ENCODE measurements around the gene HGFAC.

The HGFAC gene

DNA sequence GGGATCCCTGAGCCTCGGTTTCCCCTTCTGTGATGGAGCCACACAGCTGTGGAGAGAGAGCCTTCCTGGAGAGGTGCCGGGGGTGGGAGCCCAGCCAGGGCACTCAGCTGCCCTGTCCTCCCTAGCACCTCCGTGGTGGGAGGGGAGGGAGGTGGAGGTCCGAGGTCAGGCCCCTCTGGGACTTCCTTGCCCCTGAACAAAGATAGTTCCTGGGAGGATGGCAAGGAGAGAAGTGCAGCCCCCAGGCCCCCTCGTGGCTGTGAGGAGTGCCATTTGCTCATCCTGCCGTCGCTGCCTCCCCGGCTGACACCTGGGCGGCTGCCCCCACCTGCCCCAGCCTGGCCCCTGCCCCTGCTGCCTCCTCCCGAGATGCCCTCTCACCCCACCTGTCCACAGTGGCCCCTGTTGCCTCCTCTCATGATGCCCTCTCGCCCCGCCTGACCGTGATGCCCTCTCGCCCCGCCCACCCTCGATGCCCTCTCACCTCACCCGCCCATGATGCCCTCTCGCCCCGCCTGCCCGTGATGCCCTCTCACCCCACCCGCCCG is 34.0 kb downstream of the HGFAC start:
- Histone ChIP-seq H3K4me3 (ENCODE audit: low read length) (no peak overlapping the region), H3K36me3 (ENCODE audit: control insufficient read depth, insufficient read depth, low read length) (no peaks in the 10 kb centered on the region), H3K27me3 (ENCODE audit: control insufficient read depth, insufficient read depth, low read length) (no peaks in the 10 kb centered on the region), H3K27ac (ENCODE audit: low read length) (no peak overlapping the region), H3K4me1 (ENCODE audit: control insufficient read depth, insufficient read depth, low read length) (peaks cover 3% of the 10 kb centered on the region), H3K9me3 (ENCODE audit: control insufficient read depth, insufficient read depth, low read length) (no peaks in the 10 kb centered on the region)
- DNase-seq (ENCODE audit: low read depth, low spot score): no peak
- WGBS (ENCODE audit: insufficient coverage, insufficient read length): no CpG with 5 or more reads among the region's 22 CpGs

GRCh38 chr4:3476341-3476747 is 34.6 kb downstream of the HGFAC start:
- WGBS (ENCODE audit: insufficient coverage, insufficient read length): no CpG with 5 or more reads among the region's 22 CpGs
- H3K4me1 ChIP-seq (ENCODE audit: control insufficient read depth, insufficient read depth, low read length): peaks cover 6% of the 10 kb centered on the region
- no peak overlapping the region for H3K27ac ChIP-seq (ENCODE audit: low read length)
- no peaks in the 10 kb centered on the region for H3K27me3 ChIP-seq (ENCODE audit: control insufficient read depth, insufficient read depth, low read length)
- H3K4me3 ChIP-seq (ENCODE audit: low read length): no peak overlapping the region
- no peaks in the 10 kb centered on the region for H3K9me3 ChIP-seq (ENCODE audit: control insufficient read depth, insufficient read depth, low read length)
- no peaks in the 10 kb centered on the region for H3K36me3 ChIP-seq (ENCODE audit: control insufficient read depth, insufficient read depth, low read length)
- no peak for DNase-seq (ENCODE audit: low read depth, low spot score)

DNA sequence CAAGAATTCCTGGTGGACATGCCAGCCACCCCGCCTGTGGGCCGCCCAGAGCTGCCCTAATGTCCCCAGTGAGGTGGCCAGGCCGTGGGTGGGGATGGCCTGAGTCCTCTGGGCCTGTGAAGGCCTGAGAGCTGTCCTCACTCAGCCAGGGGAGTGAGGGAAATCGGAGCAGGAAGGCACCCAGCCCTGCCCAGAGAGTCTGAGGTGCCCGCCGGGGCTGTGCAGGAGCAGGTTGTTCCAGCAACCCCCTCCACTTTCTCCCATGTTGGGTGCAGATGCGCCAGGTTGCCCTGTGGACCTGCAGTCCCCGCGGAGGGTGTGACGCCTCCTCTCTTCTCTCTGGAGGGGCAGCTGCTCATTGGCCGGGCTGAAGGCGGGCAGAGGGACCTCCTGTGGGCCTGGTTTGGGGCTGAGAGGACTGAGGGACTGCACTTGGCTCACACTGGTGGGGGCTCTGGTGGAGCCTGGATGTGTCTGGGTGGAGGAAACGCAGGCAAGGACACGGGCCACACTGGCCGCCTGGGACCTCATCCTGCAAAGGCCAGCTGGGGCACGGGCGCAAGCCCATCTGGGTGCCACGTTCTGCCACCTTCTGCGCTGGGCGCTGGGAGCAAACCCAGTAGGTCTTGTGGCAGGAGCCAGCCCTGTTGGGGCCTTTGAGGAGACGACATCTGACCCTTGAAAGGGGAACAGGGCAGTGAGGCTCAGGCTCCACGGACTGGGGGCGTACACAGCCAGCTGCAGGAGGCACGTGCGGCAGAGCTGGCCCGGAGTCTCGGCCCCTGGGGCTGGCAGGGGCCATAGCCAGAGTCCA is 35.4 kb downstream of the HGFAC start:
- peaks cover 8% of the 10 kb centered on the region for H3K4me1 ChIP-seq (ENCODE audit: control insufficient read depth, insufficient read depth, low read length)
- no peak overlapping the region for H3K27ac ChIP-seq (ENCODE audit: low read length)
- no CpG with 5 or more reads among the region's 27 CpGs for WGBS (ENCODE audit: insufficient coverage, insufficient read length)

DNA sequence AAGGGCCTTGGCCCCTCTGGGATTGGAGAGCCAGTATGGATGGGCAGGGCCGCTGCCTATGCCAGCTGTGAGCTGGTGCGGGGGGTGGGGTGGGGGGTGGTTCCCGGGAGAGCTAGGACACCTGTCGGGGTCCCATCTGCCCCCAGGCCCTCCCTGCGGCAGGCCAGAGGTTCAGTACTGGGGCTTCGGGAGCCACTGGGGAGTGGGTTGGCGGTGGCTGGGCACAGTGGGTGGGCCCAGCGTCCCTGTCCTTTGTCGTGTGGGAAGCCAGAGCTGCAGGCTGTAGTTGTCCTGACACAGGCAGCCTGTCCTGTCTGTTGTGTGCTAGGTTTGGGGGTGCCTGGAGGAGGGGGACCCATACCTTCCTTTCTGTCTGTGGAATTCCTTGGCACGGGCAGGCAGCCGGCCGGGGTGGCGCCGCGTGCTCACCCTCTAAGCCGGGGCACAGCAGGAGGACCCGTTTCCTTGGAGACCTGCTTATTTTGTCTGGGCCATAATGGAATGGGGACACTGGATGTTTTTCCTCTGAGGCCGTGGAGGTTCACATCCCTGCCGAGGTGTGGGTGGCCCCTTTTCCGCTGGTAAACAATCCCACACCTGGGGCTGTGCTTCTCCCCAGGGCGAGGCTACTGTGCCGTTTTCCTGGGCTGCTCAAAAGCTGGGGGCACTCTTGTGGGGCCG is 36.1 kb downstream of the HGFAC start:
- no peaks in the 10 kb centered on the region for H3K27me3 ChIP-seq (ENCODE audit: control insufficient read depth, insufficient read depth, low read length)

More for the DNA sequence above, 35.4 kb downstream of the HGFAC start:
- no peak for DNase-seq (ENCODE audit: low read depth, low spot score)
- Histone ChIP-seq H3K27me3 (ENCODE audit: control insufficient read depth, insufficient read depth, low read length) (no peaks in the 10 kb centered on the region), H3K9me3 (ENCODE audit: control insufficient read depth, insufficient read depth, low read length) (no peaks in the 10 kb centered on the region), H3K4me3 (ENCODE audit: low read length) (no peak overlapping the region), H3K36me3 (ENCODE audit: control insufficient read depth, insufficient read depth, low read length) (no peaks in the 10 kb centered on the region)

GRCh38 chr4:3478446-3479357 is 36.9 kb downstream of the HGFAC start:
- H3K4me1 ChIP-seq (ENCODE audit: control insufficient read depth, insufficient read depth, low read length): peaks cover 6% of the 10 kb centered on the region
- H3K27me3 ChIP-seq (ENCODE audit: control insufficient read depth, insufficient read depth, low read length): no peaks in the 10 kb centered on the region
- no peak overlapping the region for H3K4me3 ChIP-seq (ENCODE audit: low read length)
- no peaks in the 10 kb centered on the region for H3K9me3 ChIP-seq (ENCODE audit: control insufficient read depth, insufficient read depth, low read length)
- no peaks in the 10 kb centered on the region for H3K36me3 ChIP-seq (ENCODE audit: control insufficient read depth, insufficient read depth, low read length)
- no peak for DNase-seq (ENCODE audit: low read depth, low spot score)
- WGBS (ENCODE audit: insufficient coverage, insufficient read length): no CpG with 5 or more reads among the region's 35 CpGs
- no peak overlapping the region for H3K27ac ChIP-seq (ENCODE audit: low read length)

More for the DNA sequence above, 36.1 kb downstream of the HGFAC start:
- Histone ChIP-seq H3K9me3 (ENCODE audit: control insufficient read depth, insufficient read depth, low read length) (no peaks in the 10 kb centered on the region), H3K4me1 (ENCODE audit: control insufficient read depth, insufficient read depth, low read length) (peaks cover 8% of the 10 kb centered on the region), H3K4me3 (ENCODE audit: low read length) (no peak overlapping the region), H3K27ac (ENCODE audit: low read length) (no peak overlapping the region), H3K36me3 (ENCODE audit: control insufficient read depth, insufficient read depth, low read length) (no peaks in the 10 kb centered on the region)
- no peak for DNase-seq (ENCODE audit: low read depth, low spot score)
- WGBS (ENCODE audit: insufficient coverage, insufficient read length): no CpG with 5 or more reads among the region's 23 CpGs

DNA sequence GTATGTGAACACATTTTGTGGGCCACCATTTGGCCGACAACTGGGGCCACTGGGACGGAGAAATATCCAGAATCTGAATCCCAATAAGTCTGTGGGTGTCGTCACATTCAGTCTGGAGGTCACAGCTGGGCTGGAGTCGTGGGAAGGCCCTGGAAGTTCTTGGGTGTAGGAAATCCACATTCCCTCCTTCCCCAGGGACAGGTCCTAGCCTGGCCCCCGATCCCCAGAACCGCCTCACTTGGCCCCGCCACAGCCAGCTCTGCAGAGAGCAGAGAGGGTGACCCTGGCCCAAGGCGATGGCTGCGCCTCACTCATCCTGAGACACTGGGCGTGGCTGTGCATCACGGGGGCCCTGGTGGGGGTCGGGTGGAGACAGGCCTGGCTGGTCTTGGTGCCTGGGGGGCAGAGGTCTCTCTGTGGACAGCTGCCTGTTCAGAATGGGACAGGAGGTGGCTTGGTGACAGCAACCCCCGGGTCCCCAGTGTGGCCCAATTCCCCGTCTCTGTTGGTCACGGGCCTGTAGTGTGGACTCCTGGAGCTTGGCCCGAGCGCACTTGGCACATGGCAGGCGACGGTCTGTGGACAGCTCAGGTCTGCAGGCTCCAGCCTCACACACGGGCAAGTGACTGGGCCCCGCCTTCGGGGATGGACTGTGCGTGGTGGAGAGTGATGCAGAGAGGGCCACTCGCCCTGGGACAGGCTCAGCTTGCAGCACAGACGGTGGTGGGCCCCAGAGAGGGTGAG is 37.8 kb downstream of the HGFAC start:
- no peak for DNase-seq (ENCODE audit: low read depth, low spot score)
- Histone ChIP-seq H3K4me1 (ENCODE audit: control insufficient read depth, insufficient read depth, low read length) (peaks cover 8% of the 10 kb centered on the region), H3K4me3 (ENCODE audit: low read length) (no peak overlapping the region), H3K36me3 (ENCODE audit: control insufficient read depth, insufficient read depth, low read length) (no peaks in the 10 kb centered on the region), H3K27me3 (ENCODE audit: control insufficient read depth, insufficient read depth, low read length) (no peaks in the 10 kb centered on the region; the same call in 1 of the 2 replicates), H3K27ac (ENCODE audit: low read length) (no peak overlapping the region), H3K9me3 (ENCODE audit: control insufficient read depth, insufficient read depth, low read length) (no peaks in the 10 kb centered on the region)
- WGBS (ENCODE audit: insufficient coverage, insufficient read length): no CpG with 5 or more reads among the region's 25 CpGs

DNA sequence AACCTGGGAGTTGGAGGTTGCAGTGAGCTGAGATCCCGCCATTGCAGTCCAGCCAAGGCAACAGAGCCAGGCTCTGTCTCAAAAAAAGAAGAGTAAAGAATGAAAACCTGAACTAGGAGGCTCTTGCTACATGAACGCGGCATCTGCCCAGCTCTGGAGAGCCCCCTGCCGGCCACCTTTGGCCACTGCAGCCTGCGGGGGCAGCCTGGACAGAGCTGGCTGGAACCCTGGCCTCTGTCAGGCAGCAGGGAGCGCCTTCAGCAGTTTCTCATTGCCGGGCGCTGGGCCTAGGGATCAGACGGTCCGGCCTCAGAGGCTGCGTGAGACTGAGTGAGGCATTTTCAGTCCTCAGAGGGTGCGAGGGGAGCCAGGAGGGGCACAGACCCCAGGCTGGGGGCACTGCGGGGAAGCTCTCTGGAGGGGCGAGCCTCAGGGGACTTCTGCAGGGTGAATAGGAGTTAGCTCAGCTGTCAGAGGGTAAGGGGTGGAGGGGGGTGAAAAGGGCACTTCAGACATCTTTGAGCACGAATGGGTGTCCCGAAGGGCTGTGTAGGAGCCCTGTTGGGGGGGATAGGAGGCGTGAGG is 38.9 kb downstream of the HGFAC start:
- Histone ChIP-seq H3K4me3 (ENCODE audit: low read length) (no peak overlapping the region), H3K36me3 (ENCODE audit: control insufficient read depth, insufficient read depth, low read length) (no peaks in the 10 kb centered on the region), H3K27ac (ENCODE audit: low read length) (no peak overlapping the region), H3K4me1 (ENCODE audit: control insufficient read depth, insufficient read depth, low read length) (peaks cover 13% of the 10 kb centered on the region), H3K9me3 (ENCODE audit: control insufficient read depth, insufficient read depth, low read length) (no peaks in the 10 kb centered on the region), H3K27me3 (ENCODE audit: control insufficient read depth, insufficient read depth, low read length) (no peaks in the 10 kb centered on the region; the same call in 1 of the 2 replicates)
- no CpG with 5 or more reads among the region's 17 CpGs for WGBS (ENCODE audit: insufficient coverage, insufficient read length)
- DNase-seq (ENCODE audit: low read depth, low spot score): peak; percentile 71

GRCh38 chr4:3481113-3481531 is 39.4 kb downstream of the HGFAC start:
- Histone ChIP-seq H3K27me3 (ENCODE audit: control insufficient read depth, insufficient read depth, low read length) (no peaks in the 10 kb centered on the region; the same call in 1 of the 2 replicates), H3K36me3 (ENCODE audit: control insufficient read depth, insufficient read depth, low read length) (no peaks in the 10 kb centered on the region), H3K27ac (ENCODE audit: low read length) (no peak overlapping the region), H3K9me3 (ENCODE audit: control insufficient read depth, insufficient read depth, low read length) (no peaks in the 10 kb centered on the region), H3K4me1 (ENCODE audit: control insufficient read depth, insufficient read depth, low read length) (peaks cover 13% of the 10 kb centered on the region), H3K4me3 (ENCODE audit: low read length) (no peak overlapping the region)
- no CpG with 5 or more reads among the region's 5 CpGs for WGBS (ENCODE audit: insufficient coverage, insufficient read length)
- peak; percentile 31 for DNase-seq (ENCODE audit: low read depth, low spot score)

DNA sequence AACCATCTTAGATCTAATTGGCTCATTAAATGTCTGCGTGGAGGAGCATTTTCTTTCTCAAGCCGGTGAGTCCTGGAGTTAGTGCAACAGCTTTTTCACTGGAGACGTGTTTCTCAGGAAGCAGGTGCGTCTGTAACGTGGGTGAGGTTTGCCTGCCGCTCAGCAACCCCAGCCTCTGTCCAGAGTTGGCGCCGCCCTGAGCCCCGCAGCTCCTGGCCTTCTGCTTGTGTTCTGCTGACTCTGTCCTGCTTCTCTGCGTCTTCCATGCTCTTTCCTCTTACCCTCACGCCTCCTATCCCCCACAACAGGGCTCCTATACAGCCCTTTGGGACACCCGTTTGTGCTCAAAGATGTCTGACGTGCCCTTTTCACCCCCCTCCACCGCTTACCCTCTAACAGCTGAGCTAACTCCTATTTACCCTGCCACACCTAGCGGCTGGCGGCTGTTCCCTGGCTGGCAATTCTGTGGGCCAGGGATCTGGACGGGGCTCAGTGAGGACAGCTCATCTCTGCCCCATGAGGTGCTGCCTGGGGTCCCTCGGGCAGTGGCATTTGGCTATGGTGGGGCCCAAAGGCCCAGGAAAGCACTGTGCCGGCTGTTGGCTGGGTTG is 40.1 kb downstream of the HGFAC start:
- WGBS (ENCODE audit: insufficient coverage, insufficient read length): no CpG with 5 or more reads among the region's 19 CpGs
- Histone ChIP-seq H3K36me3 (ENCODE audit: control insufficient read depth, insufficient read depth, low read length) (no peaks in the 10 kb centered on the region), H3K27me3 (ENCODE audit: control insufficient read depth, insufficient read depth, low read length) (no peaks in the 10 kb centered on the region; the same call in 1 of the 2 replicates), H3K9me3 (ENCODE audit: control insufficient read depth, insufficient read depth, low read length) (no peaks in the 10 kb centered on the region), H3K4me3 (ENCODE audit: low read length) (no peak overlapping the region), H3K27ac (ENCODE audit: low read length) (no peak overlapping the region), H3K4me1 (ENCODE audit: control insufficient read depth, insufficient read depth, low read length) (peaks cover 15% of the 10 kb centered on the region)
- DNase-seq (ENCODE audit: low read depth, low spot score): no peak

All from iPS DF 6.9 (cell line).